Measurements from ENCODE around the gene CASK.
"Not testable (repeated sequence)": the region's sequence is repeated elsewhere in the genome, so short reads cannot be mapped to it uniquely, and the experiment has no call there.

The CASK gene

GRCh38 chrX:41720125-41720779 is 203.1 kb downstream of the CASK start:
- H3K27me3 ChIP-seq (ENCODE audit: insufficient read depth, poor library complexity, severe bottlenecking) = no peaks in the 10 kb centered on the region
- H3K4me3 ChIP-seq (replicated peaks; ENCODE audit: insufficient read depth, low read length) = no peak overlapping the region
- peak in 1 of 2 experiments; percentile 51 for DNase-seq (ENCODE audit: low read depth in 1 of 2, low spot score in 1 of 2)
- peak overlapping the region; percentile 69 for H3K27ac ChIP-seq (replicated peaks)
- no peak for TF ChIP-seq GABPA (IDR thresholded peaks at IDR 0.05; ENCODE audit: low read depth)

GRCh38 chrX:41719610-41720009 is 203.7 kb downstream of the CASK start:
- peak overlapping the region; percentile 69 for H3K27ac ChIP-seq (replicated peaks)
- not testable (repeated sequence) for H3K4me3 ChIP-seq (replicated peaks; ENCODE audit: insufficient read depth, low read length); H3K27me3 ChIP-seq (ENCODE audit: insufficient read depth, poor library complexity, severe bottlenecking)
- peak; percentile 74 for TF ChIP-seq SPI1 (IDR thresholded peaks at IDR 0.05; ENCODE audit: borderline replicate concordance, low read depth)
- DNase-seq (ENCODE audit: low read depth in 1 of 2, low spot score in 1 of 2) = peak in 1 of 2 experiments; percentile 45

GRCh38 chrX:41718481-41719235 is 204.7 kb downstream of the CASK start:
- DNase-seq (ENCODE audit: low read depth in 1 of 2, low spot score in 1 of 2) = no peak
- H3K4me3 ChIP-seq (replicated peaks; ENCODE audit: insufficient read depth, low read length) = no peak overlapping the region
- H3K27ac ChIP-seq (replicated peaks) = no peak overlapping the region
- no peaks in the 10 kb centered on the region for H3K27me3 ChIP-seq (ENCODE audit: insufficient read depth, poor library complexity, severe bottlenecking)
- TF ChIP-seq REST (IDR thresholded peaks at IDR 0.05; ENCODE audit: insufficient replicate concordance, low read depth) (no peak), CTCF (IDR thresholded peaks at IDR 0.05; ENCODE audit: insufficient read depth, low read length) (no peak), GABPA (IDR thresholded peaks at IDR 0.05; ENCODE audit: low read depth) (no peak), SPI1 (IDR thresholded peaks at IDR 0.05; ENCODE audit: borderline replicate concordance, low read depth) (no peak), POLR2AphosphoS5 (IDR thresholded peaks at IDR 0.05; ENCODE audit: low read depth) (no peak)

DNA sequence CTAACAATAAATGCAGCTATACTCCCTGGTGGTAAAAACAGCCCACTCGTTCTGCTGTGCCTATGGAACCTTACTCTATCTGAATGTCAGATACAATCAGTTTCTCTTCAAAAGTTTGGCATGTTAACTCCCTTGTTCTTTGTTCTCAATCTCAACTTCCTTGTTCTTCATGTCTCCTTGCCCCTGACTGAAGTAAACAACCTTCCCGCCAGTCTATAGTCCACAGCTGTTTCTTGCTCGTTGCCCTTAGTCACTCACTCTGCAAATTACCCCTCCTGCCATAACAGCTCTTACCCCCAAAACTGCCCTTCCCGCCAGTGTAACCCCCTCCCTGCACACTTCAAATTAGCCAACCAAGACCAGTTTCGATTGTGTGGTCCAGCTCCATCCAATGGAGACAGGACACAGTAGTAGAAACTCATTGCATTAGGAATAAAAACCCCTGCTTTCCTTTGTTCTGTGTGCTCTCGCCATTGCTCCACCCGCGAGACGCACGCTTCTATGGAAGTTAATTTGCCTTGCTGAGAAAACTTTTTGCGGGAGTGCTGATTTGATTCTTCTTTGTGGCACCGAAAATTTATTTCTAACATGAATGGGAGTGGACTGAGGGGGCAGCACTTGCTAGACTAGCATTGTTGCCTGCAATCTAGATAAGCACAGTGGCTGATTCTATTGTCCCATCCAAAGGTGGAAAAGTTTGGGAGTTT is 206.4 kb downstream of the CASK start:
- Histone ChIP-seq H3K27ac (replicated peaks) (no peak overlapping the region), H3K27me3 (ENCODE audit: insufficient read depth, poor library complexity, severe bottlenecking) (no peaks in the 10 kb centered on the region), H3K4me3 (replicated peaks; ENCODE audit: insufficient read depth, low read length) (no peak overlapping the region)
- no peak for DNase-seq (ENCODE audit: low read depth in 1 of 2, low spot score in 1 of 2)
- TF ChIP-seq CTCF (IDR thresholded peaks at IDR 0.05; ENCODE audit: insufficient read depth, low read length) (no peak), GABPA (IDR thresholded peaks at IDR 0.05; ENCODE audit: low read depth) (no peak), SPI1 (IDR thresholded peaks at IDR 0.05; ENCODE audit: borderline replicate concordance, low read depth) (no peak), REST (IDR thresholded peaks at IDR 0.05; ENCODE audit: insufficient replicate concordance, low read depth) (no peak), POLR2AphosphoS5 (IDR thresholded peaks at IDR 0.05; ENCODE audit: low read depth) (no peak)
